HG02623 (cell line): Measurements from ENCODE around the gene TMEM201.

Experiments
- ATAC-seq: cut with Tn5 transposase; IDR thresholded peaks from one replicate; pipeline ENCODE4 v1.9.1; 2021; ENCODE audit warnings: moderate library complexity; ENCODE audit not compliant: unreplicated experiment

Gene TMEM201

GRCh38 chr1:9577423-9577822 lies 11.3 kb upstream of the TMEM201 start:
- ATAC-seq = no peak

GRCh38 chr1:9580942-9581341 lies 7.8 kb upstream of the TMEM201 start:
- ATAC-seq = no peak

- no peak for ATAC-seq
Measured at GRCh38 chr1:9586147-9586766, 2.5 kb upstream of the TMEM201 start.

- peak; percentile 12 for ATAC-seq
Measured at GRCh38 chr1:9589144-9589718, 520 bp downstream of the TMEM201 start.

- ATAC-seq = no peak
Measured at GRCh38 chr1:9589719-9590157, 1.0 kb downstream of the TMEM201 start.

- no peak for ATAC-seq
Measured at GRCh38 chr1:9590201-9590600, 1.5 kb downstream of the TMEM201 start.

- ATAC-seq = no peak
Measured at GRCh38 chr1:9590945-9591668, 2.4 kb downstream of the TMEM201 start.

- ATAC-seq = no peak
Measured at GRCh38 chr1:9591669-9592509, 3.2 kb downstream of the TMEM201 start.

GRCh38 chr1:9592510-9593075 lies 3.9 kb downstream of the TMEM201 start:
- ATAC-seq = no peak

GRCh38 chr1:9593147-9593491 lies 4.4 kb downstream of the TMEM201 start:
- ATAC-seq = no peak

- no peak for ATAC-seq
Measured at GRCh38 chr1:9593492-9594465, 5.1 kb downstream of the TMEM201 start.

- no peak for ATAC-seq
Measured at GRCh38 chr1:9594471-9595155, 5.9 kb downstream of the TMEM201 start.

GRCh38 chr1:9595156-9595967 lies 6.7 kb downstream of the TMEM201 start:
- ATAC-seq = no peak

GRCh38 chr1:9595968-9596340 lies 7.2 kb downstream of the TMEM201 start:
- ATAC-seq = no peak

GRCh38 chr1:9596415-9597123 lies 7.9 kb downstream of the TMEM201 start:
- ATAC-seq = no peak

GRCh38 chr1:9597361-9598315 lies 8.9 kb downstream of the TMEM201 start:
- ATAC-seq = no peak

- no peak for ATAC-seq
Measured at GRCh38 chr1:9598316-9598700, 9.6 kb downstream of the TMEM201 start.
